ENCODE data around the gene MATN4. TPM values are rescaled to one million over a fixed set of nuclear protein-coding genes. Genes with fewer than 3 reads are reported as not detected.
"Not testable (repeated sequence)": the region's sequence is repeated elsewhere in the genome, so short reads cannot be mapped to it uniquely, and the experiment has no call there.

MATN4 gene
- polyA plus RNA-seq (ENCODE audit: insufficient read length), result 0.45 TPM

GRCh38 chr20:45308117-45308778, at the start of gene MATN4:
Gene MATN4 (minus strand): TSS chr20:45308299. CDS start chr20:45305582, 2,717 bp downstream.
- peak; percentile 15 for DNase-seq

DNA sequence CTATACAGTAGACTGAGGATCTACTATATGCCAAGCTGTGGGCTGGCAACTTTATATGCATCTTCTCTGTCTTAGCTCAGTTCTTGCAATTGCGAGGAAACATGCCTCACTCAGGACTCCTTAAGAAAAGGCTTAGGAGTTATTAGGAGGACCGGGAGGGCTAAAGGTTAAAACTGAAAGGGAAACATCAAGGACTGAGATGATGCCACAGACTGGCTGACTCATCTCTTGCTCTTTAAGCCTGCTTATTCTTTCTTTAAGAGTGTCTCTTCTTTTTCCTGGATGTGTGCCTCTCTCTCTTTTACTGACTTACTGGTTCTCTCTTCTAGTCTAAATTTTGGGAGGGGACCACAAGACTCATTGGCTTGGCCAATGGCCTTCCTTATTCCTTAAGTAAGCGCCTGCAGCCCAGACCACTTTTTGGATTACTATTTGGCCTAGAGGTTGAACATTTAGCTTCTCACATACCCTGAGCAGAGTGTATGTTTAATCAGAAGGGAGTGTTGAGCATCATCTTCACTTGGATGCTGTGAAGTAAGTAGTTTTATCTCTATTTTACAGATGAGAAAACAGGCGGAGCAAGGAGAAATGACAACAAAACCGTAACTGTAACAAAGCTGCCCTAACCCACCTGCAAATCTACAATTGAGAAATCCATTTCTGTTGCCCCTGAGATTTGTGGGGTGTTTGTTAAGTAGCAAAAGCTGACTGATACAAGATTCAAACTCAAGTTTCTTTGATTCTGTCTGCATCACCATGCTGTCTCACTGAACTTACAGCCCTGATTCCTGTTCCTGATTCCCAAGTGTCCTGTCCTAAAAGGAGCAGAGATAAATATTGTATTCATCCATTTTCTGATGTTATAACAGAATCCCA, 47.3 kb upstream of the MATN4 start:
- DNase-seq, result no peak

DNA sequence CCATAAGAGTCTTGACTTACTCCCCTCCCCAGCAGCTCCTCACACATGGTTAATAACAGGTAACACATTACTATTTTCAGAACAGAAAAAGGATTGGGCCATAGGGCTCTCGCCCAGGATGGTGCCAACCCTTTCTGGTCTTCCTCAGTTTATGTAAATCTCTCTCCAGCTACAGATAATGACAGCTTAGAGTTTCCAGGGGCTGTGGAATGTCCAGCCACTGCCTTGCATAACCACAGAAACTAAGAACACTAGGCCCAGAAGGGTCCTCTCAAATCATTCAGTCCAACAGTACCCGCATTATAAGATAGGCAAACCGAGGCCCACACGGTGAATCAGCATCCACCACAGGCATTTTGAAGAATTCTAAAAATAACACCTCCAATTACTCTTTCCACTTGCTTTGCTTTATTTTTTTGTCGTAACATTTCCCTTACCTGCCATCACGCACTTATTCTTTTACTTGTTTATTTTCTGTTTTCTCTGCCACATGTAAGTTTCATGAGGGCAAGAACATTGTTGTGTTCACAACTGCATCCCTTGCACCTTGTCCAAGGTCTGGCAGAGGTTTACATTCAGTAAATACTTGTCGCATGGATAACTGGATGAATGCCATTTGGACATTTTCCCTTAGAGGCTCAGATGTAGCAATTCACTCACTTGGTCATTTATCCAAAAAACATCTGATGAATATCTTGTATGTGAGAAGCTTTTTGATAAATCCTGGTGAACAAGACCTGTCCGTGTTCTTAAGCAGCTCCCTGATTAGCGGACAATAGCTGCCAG, 46.5 kb upstream of the MATN4 start:
- DNase-seq, result no peak

GRCh38 chr20:45353746-45354145, 45.6 kb upstream of the MATN4 start:
- DNase-seq, result no peak

DNA sequence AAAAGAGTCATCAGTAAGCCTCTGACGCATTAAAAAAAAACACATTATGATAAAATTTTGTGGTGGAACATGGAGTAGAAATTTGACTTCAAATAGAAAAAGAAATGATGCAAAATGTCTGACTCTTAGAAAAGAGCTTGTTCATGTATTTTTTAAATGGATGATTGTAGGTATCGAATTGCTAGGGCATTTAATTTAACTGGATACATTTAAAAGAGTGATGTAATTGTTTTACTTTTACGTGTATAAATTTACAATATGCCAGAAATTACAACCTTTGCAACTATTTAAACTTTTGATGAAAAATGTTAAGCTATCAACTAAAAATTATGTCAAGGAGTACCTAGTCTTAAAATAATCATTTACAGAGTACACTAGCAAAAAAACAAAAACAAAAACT, 44.6 kb upstream of the MATN4 start:
- DNase-seq, result no peak

GRCh38 chr20:45350795-45351194, 42.7 kb upstream of the MATN4 start:
- not testable (repeated sequence) for DNase-seq

GRCh38 chr20:45350217-45350616, 42.1 kb upstream of the MATN4 start:
- no peak for DNase-seq

DNA sequence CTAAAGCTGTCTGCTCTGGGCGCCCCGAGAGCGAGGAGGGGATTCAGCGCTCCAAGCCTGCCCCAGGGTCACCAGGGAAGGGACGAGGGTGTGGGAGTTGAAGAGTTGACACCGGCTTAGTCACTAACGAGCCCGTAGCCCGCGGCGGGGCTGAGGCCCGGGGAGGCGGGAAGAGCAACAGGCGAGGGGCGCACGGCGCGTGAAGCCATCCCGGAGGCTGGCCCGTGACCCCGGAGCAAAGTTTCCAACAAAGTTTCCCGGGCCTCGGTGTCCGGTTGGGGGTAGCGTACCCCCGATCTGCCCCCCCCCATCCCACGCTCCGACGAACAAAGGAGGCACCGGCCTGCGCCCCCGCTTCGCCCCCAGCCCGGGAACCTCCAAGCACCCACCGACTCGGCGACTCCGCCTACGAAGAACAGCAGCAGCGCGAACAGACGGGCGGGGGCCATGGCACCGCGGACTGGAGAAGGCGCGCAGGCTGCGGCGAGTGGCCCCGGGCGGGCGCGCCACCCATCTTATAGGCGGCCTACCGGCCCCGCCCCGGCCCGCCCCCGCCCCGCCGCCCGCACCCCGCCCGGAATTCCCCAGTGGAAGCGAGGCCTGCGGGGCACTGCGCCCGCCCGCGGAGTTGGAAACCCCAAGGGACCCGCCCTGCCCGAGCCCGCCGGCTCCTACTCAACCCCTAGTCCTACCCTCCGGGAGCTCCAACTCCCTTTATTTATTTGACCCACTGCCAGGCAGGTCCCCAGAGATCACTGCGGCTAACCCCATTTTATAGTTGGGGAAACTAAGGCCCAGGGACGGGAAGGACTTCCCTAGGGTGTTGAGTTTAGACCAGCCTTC, 40.1 kb upstream of the MATN4 start, which contains the start of gene SDC4:
SDC4 (minus strand) TSS at position 489 of the 843 bp plus-strand sequence; CDS start at position 449, 40 bp downstream.
- DNase-seq, result peak; percentile 42

- no peak for DNase-seq
Measured at GRCh38 chr20:45347297-45347935, 39.3 kb upstream of the MATN4 start.

DNA sequence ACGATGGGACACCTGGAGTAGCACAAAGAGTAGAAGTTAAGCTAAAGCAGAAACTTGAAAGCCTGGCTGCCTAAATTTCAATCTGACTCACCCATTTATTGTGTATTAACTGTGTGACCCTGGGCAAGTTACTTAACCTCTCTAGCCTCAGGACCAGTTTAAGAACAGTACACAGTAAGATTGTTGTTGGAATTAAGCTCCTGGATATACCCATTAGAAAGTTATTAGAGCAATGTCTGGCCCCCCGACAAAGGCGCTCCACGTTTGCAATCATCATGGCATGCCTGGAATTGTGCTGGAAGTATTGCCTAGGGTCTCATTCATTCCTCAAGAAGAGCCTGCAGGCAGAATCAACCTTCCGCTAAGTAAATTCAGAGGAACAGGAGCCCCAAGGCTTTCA, 38.8 kb upstream of the MATN4 start:
- DNase-seq, result no peak

DNA sequence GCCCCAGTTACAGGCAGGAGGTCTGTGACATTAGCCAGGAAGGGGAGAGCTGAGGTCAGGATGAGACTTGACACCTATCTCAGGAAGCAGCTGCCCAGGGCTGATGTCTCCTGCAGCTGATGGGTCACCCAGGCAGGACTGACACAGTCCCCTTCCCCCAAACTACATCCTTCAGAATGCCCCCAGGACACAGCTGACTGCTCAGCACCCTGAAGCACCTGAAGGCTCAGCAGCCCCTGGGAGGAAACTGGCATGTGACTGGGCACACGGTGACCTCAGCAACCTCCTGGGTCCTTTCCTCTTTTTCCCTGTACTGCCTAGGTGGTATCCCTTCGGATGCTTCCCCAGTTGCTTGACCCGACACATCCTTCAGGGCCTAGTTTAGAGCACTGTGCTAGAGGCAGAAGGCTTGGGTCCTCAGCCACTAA, 38.2 kb upstream of the MATN4 start:
- no peak for DNase-seq

DNA sequence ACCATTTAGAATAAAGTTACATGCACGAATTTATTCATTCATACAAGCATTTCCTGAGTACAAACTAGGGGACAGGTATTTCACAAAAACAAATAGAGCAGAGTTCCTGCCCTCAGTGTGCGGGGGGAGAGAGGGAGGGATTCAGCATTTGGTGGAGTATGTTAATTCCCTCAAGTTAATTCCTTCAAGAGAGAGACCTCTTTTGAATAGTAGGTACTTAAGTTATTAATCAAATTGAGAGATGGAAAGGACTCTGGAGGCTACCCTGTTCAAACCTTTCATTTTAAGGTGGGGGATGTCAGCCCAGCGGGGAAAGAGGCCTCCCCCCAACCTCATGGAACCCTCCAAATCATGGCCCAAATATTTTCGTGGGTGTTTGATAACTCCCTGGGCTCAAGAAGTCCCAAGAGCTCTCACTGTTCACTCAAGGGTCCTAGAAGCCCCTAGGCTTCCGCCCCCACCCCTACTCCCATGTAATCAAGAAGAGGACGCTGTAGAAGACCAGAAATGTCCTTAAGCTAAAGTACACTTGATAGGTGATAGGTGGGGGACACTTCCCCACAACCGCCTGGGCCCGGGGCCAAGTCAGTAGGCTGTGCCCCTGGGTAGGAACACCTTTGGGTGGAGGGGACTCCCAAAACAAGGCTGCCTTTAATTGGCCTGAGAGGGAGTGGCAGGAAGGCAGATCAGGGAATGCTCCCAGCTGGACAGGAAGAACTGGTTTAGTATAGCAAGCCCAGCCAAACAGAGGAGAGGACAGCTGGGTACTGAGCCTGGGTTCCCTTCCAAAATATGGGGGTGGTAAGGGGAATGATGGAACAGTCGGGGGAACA, 37.2 kb upstream of the MATN4 start:
- DNase-seq, result no peak

DNA sequence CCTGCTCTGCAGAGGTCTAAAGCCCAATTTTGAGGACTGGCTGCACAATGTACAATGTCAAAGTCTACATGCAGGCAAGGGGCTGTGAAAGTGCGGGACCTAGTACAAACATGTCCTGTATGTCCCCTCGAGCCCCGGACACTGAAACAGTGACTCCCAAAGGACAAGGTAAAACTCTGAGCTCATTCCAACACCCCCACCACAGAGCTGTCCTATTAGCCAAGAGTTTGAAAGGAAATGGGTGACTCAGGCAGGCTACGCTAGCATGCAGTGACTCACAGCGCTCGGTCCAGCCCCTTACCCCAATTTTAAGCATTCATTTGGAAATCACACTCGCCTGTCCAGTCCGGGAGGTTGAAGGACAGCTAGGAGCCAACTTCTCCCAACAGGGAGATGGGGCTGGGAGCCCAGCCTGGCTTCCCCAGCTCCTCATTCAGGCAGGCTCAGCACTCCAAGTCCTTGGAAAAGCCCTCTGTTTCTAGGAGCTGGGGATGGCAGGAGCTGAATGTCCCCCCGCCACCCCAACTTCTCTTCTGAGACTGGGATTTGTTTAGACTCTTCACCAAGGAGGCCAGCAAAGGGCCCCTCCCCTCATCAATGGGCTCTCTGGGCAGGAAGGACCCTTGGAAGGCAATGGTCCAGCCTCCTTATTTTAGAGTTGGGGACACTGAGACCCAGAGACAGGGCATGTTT, 36.2 kb upstream of the MATN4 start:
- no peak for DNase-seq

GRCh38 chr20:45343532-45344167, 35.6 kb upstream of the MATN4 start:
- no peak for DNase-seq

DNA sequence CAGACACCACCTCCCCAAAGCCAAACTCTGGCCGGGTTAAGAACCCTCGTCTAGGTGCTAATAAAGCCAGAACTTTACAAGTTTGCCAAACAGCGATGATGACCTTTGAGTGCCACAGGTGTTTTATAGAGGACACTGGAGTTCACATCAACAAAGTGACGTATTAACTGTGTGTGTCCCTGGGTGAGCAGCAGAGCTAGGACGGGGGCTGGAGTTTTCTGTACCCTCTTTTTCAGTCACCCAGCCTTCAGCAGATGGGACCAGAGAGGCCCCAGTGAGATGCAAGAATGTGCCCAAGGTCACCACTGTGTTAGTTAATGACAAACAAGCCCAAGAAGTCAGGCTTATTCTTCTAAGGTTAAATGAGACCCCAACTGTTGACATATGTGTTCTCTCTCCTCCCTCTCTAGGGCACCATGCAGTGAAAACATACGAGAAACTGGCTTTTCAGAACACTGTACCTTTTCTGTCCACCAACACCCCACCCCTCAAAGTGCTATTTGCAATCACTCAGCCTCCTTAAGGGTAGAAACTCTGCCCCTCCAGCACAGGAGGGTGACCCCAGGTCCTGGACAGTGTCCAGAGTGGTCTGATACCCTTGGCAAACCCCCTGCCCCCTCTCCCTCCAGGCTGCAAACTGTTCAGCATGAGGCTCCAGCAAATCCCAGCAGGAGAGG, 34.9 kb upstream of the MATN4 start:
- no peak for DNase-seq

DNA sequence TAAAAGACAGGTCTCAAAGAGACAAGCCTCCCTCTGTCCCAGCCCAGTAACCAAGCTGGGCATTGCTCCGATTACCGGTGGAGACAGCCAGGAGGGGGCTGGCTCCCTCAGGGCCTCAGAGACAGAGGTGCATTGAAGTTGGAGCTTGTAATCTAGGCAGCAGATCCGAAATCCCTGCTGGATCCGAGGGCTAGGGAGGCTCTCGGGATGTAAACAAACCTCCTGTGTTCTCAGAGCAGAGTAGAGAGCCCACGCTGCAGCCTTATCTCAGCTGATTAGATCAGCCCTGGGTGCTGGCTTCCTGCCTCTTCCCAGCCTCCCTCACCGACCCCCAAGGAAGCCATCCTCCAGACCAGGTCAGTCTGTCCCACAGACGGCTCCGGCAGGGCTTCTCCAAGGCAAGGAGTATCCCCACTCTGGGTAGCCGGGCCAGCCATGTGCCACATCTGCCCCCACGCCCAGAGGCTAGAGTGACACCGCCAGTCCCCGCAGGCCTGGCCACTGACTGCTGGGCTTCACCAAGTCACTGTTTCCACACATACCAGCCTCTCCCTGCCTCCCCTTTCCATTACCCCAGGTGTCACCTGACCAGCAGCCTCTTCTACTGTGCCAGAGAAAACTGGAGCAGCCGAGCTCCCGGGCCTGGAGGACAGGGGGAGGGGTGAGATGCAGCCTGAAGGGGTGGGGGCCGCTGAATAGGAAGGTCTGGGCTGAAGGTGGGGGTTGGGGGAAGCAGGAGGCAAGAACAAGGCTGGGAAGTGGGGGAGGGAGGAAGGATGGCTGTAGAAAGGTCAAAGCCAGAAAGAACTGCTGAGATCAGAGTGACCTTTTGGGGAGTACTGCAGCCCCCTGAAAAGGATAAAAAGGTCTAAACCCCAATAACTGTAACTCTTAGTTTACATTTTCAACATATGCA, 34.1 kb upstream of the MATN4 start:
- no peak for DNase-seq

DNA sequence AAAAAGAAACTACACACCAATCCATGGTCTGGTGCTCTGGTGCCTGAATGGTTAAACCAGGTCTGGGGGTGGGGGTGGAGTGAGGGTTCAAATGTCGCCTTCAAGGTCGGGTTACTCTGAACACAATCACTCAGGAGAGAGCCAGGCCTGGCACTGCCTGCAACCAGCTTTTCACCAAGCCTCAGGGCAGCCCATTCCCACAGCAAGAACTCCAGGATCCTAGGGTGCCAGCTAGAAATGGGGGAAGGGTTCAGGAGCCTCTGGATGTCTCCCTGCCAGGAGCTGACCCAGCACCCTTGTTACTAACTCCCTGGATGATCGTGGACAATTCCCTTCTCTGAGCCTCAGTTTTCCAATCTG, 33.5 kb upstream of the MATN4 start:
- DNase-seq, result no peak

- DNase-seq, result no peak
Measured at GRCh38 chr20:45340951-45341350, 32.9 kb upstream of the MATN4 start.

Measured in hindlimb muscle (tissue), 1 donor.